DMS 273 (cell line): Measurements from ENCODE around the gene DOK4.

Source experiments
- DNase-seq: peaks from one replicate; lab custom pipeline; 2025; ENCODE audit not compliant: unreplicated experiment; lab: John Stamatoyannopoulos, UW

The DOK4 gene

DNA sequence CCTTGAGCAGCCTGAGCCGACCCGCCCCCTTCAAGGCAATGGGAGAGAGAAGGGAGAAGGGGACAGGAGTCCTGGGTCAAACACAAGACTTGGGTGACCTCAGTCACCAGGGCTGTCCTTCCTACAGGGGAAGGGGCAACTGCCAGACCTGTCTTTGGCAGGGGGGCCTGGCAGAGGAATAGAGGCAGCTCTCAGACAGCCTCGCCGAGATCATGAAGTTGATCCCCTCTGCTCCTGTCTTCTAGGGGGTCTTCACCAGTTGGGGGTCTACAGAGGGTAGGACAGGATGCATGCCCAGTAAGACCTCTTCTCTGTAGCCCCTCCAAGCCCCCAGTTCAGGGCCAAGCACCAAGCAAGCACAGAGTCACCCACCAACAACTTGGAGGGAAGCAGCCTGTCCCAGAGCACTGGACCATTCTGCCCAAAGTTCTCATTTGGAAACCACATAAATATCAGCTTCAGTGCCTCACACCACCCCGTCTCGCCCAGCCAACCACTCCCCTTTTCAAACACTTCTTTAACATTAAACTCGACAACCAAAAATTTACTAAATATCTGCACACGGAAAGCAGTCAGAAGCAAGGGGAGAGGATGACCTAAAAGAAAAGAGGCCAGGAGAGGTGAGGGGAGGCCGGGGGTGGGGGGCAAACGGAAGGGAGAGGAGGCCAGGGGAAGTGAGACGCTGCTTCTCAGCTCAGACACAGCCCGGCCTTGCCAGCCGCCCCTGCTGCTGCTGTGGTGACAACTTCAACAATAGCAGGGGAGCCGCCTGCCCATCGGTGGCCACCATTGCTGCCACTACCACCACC is 7.7 kb downstream of the DOK4 start:
- no peak for DNase-seq

DNA sequence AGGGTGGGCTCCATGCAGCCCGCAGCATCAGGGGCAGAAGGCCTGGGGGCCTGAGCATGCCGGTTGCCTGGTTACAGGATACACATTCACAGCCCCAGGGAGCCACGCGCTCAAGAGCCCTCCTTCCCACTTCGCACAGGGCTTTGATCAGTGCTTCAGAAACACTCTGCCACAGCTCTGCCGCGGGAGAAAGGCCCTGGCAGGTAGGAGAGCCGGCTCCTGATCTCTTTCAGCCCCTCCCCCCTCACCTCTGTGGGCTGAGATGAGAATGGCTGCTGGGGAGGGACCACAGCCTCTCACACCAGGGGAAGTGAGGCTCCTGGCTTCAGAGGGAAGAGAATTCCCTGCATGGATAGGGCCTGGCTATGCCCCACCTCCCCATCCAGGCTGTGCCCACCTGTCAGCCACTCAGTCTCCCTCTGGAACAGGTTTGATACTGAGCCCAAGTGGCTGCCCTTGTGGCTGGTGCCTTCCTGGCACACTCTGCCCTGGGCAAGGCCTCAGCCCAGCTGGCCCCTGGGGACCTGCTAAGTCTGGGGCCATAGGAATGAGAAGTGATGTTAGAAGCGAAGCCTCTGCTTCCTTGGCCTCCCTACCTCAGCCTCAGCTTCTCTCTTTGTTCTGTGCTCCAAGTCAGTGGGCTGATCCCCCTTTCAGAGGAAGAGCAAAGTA is 8.6 kb downstream of the DOK4 start:
- no peak for DNase-seq

DNA sequence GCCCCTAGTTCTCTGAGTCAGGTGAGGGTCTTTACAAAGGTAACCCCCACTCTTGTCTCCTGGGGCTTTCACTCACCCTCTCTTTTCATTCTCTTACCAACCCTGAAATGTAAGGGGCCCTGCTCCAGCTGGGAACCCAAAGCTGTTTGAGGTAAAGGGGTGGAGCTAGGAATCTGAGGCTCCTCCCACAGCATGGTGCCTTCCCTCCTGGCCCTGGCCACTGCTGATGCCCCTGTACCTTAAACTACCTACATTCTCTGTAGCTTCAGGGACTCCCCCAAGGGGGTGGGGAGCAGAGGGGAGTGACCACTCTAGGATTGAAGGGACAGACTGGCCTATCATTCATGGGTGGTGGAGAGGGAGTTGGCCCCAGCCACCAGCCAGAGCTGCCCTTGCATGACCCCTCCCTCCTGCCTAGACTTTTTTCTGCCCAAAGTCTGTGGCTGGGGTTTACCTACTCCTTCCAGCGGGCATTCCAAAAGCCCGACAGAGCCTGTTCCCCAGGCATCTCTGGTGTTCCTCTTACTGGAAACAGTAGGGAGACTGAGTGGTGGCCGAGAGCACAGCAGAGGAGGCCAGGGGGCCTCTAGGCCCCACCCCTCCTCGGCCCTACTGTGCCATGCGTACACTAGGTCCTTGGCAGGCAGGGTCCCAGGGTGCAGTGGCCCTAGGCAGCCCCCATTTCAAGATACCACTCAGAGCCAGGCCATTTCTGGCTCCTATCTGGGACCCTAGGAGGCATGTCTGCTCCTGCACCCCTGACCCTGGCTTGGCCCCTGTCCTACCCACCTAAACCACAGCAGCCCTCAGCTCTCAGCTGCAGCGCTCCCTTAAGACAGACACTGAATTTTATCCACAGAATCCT is 9.5 kb downstream of the DOK4 start:
- DNase-seq, result peak; percentile 41

DNA sequence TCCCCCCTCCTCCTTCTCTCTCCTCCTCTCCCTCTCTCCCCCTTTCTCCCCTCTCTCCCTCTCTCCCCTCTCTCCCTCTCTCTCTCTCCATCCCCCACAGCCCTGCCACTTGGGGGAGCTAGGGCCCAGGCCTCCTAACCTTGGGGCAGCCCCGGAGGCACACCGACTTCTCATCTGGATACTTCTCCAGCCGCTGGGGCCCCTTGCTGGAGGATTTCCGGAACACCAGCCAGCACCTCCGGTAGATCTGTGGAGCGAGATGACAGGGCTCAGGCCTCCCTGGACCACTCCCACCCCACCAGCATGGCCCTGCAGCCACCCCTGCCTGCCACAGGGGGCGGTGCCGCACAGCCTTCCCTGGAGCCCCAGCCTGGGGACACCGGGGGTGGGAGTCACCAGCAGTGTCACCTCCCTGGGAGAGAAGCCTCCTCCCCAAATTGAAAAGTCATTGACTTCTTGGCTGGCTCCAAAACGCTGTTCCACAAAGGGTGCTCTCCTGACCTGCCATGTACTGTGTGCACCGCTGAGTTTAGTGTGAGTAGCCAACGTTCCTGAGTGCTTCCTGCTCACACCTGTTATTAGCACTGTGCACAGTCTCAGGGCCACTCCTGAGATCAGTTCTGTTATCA is 10.5 kb downstream of the DOK4 start:
- peak; percentile 71 for DNase-seq

DNA sequence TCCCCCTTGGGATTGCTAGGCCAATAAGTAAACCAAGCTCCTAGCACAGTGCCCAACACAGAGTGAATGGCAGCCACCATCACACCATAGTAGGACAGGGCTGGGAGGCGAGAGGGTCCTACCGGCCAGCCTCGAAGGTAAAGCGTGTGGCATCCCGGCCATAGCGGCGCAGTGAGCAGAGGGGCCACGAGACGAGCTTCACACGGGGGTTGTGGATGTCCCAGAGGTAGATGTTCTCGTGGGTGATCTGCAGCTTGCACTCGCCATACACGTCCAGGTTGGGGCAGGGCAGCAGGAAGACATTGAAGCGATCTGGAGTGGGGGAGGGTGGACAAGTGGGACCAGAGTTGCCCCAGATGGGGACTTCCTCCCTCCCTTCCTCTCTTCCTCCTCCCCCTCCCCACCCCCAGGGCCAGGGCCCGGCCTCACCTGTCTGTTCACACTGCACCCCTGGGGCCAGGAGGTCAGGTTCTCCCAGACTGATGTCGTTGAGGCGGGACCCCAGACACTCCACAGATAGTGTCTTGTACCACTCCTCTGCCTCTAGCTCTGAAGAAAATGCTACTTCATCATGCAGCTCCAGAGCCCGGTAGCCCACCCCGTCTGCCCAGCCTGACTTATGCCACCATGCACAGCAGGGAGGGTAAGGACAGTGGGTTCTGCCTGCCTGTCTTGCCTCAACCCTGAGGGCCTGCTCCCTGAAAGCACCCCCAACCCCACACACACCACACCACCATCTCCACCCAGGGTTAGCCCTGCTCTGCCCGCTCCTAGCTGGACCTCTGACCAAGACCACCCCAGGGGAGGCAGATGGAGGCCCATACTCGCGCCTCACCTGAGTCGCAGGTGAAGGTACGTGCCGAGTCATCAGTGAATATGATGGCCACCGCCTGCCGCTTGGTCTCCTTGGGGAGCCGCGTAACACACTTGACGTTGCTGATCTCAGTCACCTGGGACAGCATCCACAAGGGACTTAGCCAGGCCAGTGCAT is 11.3 kb downstream of the DOK4 start:
- DNase-seq, result no peak

DNA sequence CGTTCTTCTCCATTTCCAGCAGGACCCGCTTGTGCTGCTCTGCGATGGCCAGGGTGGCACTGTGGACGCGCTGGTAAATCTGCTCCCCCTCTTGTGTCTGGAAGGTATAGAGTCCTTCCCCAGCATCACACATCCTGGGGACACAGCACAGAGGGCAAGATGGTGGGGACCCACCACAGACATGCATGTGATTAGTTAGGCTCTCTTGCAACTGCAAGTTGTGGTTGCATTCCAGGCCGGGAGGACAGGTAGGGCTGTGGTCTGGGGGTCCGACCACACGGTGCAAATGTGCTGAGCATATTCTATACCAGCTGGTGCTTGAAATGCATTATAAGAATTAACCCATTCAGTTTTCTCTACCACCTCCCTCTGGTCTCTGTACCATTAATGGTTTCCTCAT is 12.4 kb downstream of the DOK4 start:
- no peak for DNase-seq

DNA sequence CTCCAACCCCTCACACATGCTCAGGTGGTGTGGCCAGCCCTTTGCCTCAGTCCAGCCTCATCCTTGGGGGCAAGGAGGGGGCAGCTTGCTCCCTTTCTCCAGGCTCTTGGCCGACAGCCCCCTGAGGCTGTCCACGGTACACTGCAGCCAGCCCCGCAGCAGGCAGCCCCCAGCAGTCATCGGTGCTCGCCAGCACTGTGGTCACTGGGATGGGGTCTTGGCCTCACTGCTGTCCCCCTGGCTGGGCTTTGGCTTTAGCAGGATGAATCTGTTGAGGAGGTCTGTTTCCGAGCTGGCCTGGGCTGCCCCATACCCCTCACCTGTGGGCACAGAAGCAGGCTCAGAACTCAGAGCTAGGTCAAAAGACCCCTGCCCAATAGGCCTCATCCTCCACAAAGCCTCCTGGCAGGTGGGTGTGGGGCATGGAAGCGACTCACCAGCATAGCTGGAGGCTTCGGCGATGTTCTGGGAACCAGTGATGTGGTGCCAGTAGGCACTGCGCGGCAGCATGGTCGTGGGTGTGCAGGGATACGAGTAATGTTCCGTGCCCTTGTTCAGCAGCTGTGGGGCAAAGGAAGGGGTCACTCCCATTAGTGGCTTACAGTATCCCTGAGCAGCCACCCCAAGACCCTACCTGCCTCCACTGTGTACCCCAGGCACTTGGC is 13.0 kb downstream of the DOK4 start:
- DNase-seq, result no peak

DNA sequence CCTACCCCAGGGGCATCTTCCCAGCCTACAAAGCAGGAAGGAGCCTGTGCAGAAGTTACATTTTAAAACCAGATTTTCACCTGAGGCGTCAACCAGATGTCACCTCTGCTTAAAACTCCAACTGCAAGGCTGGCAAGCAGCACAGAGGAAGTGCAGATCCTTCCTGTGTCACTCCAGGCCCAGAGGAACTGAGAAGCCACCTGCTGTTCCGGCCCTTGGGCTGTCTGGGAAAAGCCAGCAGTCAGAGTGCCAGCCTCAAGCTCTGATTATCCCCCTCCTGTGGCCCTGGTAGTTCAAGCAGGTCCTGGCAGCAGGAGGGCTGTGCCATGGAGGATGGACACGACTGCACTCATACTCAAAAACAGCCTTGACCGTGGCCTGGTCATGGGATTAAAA is 13.6 kb downstream of the DOK4 start:
- peak; percentile 67 for DNase-seq

DNA sequence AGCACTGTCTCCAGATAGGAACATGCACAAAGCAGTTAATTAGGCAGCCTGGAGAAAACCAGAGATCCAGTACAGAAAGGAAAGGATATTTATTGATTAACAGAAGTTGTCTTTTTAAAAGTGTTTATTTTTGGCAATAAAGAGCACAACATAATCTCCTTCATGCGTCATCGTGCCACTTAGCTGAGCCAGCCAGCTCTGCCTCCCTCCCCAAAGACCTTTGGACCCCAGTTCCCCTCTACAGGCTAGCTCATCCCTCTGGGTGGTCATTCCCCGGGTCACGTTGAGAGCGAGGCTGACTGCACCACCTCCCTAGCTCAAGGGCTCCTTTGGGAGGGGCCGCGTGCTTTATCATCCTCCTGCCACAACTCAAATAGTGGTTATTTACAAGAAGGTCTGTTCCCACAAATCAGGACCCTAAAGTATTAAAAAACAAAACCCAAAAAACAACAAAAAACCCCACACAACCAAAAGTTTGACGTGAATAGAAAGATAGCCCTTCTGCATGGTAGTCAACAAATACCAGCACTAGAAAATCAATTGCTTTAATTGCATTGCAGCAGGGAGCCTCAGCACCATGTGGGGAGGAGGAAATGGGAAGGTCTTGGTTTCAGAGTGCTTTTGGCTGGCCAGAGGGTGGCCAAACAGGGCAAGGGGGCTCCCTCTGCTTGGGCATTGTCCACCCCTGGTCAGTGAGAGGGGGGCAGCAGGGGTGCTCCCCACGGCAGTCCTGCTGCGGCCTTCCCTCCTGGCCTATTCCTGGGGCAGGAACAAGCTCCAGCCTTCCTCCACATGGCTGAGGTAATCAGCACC is 14.2 kb downstream of the DOK4 start:
- no peak for DNase-seq

DNA sequence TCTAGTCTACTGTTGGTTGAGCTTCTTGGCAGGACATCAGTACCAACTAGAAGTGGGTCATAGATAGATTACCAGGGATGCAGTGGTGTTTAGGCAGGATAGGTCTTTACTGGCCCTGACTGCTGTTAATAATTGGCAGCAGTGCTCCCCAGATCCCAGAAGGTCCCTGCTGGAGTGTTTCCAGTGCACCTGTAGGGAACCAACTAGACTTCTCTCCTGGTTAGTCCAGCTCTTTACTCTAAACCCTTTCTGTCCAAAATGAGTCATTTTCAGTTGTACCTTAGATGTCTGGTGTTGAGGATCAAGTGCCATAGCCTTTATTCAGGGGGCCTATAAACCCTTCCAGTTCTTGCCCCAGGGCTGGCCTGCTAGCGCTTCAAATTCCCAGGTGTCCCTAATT is 15.1 kb downstream of the DOK4 start:
- DNase-seq, result no peak

DNA sequence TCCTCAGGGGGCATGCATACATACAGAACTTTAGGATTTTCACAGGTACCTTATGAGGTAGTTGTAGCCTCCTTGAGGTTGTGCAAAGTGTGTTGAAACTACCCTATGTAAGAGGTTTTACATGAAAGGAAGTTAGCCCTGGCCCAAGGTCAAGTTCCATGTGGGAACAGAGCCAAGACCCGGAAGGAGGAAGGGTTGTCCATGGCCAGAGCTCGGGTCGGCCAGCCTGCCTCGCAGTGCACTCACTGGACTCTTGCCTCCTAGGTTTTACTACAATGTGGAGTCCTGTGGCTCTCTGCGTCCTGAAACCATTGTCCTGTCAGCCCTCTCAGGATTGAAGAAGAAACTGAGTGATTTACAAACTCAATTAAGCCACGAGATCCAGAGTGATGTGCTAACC is 15.6 kb downstream of the DOK4 start:
- no peak for DNase-seq

DNA sequence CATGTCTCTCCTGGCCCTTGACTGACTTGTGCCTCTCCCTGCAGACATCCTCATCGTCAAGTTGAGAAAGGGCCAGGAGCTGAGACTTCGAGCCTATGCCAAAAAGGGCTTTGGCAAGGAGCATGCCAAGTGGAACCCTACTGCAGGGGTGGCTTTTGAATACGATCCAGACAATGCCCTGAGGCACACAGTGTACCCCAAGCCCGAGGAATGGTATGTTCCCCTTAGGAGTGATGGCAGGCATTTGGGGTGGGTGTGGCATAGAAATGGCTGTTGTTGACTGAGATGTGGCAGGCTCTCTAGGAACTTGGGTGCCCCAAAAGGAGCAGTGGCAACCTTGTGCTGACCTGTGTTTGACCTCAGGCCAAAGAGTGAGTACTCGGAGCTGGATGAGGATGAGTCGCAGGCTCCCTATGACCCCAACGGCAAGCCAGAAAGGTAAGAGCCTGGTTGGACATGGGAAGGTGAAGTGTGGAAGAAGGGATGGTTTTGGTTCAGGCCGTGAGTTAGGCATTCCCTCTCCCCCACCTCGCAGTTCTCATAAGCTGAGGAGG is 16.3 kb downstream of the DOK4 start:
- DNase-seq, result no peak

DNA sequence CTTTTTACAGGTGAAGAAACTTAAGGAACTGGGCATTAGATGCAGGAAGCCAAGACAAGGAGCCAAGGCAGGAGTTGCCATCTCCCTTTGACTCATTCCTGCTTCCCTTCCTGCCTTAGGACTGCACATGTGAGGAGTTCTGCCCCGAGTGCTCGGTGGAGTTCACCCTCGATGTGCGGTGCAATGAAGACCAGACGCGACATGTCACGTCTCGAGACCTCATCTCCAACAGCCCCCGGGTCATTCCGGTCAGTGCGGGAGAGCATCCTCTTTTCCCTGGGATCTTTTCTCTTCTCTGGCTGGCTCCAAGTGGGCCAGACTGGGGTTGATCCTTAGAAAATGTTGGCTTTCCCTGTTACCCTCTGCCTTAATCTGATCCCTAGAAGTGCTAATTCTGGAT is 17.2 kb downstream of the DOK4 start:
- DNase-seq, result no peak

DNA sequence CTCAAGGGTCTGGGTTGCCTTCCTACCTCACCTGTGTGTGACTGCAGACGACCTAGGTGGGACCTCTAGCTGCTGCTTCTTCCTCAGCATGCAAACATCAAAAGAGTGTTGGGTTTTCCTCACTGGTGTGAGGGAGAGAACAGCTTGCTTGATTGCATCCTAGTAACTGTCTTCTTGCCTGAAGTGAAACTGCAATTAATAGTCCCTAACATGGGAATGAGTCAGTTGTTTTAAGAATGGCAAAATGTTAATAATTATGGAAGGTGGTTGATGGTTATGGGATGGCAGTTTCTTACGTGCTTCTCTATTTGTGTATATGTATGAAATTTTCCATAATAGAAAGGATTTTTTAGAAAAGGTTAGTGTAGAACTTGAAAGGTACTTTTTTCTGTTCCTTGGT is 17.9 kb downstream of the DOK4 start:
- no peak for DNase-seq

DNA sequence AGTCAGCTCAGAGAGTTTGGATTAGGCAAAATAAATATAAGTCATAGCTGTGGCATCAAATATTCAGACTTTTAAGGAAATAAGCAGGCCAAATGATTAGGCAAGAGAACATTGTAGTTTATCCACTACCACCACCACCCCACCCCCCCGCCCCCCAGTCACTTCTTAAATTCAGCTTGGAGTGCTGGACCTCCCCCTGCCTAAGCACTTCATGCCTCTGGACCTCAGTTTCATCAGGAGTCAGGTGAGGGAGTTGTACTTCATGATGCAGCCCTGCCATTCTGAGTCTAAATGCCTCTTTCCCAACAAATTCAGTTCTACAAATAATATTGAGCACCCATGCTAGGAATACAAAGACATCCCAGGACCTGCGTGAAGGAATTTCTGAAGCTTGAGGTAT is 21.8 kb downstream of the DOK4 start:
- DNase-seq, result no peak

DNA sequence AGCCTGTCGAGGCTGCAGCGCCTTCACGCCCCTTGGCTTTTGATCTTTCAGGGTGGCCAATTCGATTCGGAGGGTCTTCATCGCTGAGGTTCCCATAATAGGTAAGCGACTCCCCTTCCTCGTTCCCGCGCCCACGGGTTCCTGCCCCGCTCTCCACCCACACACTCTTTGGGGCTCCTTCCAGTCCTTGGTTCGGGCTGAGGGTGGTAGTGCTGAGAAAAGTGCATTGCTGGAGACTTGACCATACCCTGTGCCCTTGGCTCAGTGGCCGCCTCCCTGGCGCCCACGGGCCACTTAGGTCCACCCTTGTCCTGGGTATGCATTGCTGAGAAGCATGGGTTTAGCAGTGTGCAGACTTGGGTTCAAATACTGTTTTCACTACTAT is 23.3 kb downstream of the DOK4 start:
- peak; percentile 39 for DNase-seq

DNA sequence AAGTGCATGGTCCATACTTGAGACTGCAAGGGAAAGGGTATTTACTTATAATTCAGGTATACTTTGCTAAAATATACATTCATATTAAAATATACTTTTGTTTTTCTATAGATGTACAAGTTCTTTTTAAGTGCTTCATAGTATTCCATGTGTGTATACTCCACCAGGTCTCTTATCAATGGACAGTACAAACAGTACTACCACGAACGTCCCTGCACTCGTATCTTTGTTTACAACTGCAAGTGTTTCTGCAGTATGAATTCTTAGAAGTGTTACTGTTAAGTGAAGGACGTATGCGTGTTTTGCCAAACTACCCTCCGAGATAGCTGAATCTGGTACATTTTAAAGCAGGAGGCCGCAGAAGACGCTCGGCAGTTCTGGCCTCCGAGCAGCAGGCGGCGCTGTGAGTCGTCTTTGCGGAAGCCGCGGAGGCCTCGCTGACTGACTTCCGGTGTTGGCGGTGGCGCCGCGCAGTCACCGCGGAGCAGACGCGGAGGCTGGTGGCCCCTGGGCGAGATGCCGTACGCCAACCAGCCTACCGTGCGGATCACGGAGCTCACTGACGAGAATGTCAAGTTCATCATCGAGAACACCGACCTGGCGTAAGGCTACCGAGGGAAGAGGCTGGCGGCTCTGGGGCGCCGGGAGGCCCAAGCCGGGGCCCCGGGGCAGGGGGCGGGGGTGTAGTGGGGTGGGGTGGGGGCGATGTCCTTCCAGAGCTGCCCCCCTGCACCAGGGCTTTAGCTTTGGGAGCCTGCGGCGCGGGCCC is 23.9 kb downstream of the DOK4 start, which contains the start of gene POLR2C:
Gene POLR2C (plus strand): TSS at position 471 of the 769 bp plus-strand sequence. CDS start 46 bp downstream, at position 517.
- DNase-seq, result peak; percentile 96

DNA sequence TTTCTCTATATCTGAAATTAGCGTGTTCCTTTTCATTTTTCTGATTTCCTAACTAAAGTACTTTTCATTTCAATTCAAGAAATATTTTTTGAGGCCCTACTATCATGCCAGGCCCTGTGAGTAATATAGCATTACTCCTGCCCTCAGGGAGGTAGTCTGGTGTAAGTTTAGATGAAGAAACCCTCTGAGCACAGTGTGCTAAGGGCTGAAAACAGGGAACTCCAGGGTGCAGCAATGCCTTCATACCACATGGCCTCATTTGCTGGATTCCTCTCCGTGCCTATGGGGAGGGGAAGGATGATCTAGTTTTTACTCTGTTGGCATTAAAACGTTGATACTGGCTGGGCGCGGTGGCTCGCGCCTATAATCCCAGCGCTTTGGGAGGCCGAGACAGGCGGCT is 34.3 kb downstream of the DOK4 start:
- no peak for DNase-seq
